Limb (tissue), 2 donors: ENCODE results near the gene ACP5.
A peak's percentile ranks its signal among the peaks of the same experiment; 100 is the strongest.
"Not testable (repeated sequence)": the region's sequence is repeated elsewhere in the genome, so short reads cannot be mapped to it uniquely, and the experiment has no call there.

ENCODE experiments used
- DNase-seq, 2 donors: peaks; one replicate each; pipeline ENCODE4 v3.0.0-alpha.2; 2016; ENCODE audit errors: extremely low spot score in 2 of 2

The ACP5 gene

DNA sequence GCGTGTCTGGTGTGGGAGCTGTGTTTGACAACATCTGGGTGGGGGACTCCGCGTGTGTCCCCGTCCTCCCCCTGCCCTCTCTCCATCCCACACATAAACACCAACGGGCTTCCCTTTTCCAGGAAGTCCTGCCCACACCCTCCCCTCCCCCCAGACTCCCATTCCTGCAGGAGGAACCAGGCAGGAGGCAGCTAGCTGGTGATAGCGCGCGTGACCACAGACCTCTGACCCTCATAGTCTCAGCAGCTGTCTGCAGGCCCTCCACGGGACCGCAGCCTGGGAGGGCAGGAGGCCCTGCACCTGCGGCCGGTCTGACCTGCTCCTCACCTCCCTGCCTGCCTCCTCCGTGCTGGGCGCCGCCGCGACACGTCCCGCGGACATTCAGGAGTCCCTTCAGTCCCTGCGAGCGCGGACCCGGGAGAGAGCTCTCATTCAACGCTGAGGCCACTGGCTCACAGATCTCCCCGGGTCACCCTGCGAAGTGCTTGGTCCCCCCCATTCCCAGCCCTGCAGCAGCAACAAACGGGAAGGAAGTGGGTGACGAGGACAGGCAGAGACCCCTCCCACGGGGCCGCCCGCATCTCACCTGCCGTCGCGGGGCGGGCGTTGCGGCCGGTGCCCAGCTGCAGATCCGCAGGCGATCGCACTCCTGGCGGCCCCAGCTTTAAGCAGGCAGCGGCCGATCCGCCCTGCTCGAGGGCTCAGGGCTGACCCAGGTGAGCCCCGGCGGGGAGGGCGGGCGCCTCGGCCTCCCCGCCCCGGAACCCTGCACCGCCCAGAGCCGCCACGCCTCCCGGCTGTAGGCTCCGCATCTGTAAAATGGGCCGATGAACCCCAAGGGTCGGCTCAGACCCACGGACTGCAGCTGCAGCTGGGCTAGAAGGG, 1.1 kb upstream of the ACP5 start:
- no peak for DNase-seq

GRCh38 chr19:11576227-11576626, 1.2 kb downstream of the ACP5 start:
- no peak for DNase-seq

GRCh38 chr19:11574689-11575088, 2.8 kb downstream of the ACP5 start:
- DNase-seq, result no peak

DNA sequence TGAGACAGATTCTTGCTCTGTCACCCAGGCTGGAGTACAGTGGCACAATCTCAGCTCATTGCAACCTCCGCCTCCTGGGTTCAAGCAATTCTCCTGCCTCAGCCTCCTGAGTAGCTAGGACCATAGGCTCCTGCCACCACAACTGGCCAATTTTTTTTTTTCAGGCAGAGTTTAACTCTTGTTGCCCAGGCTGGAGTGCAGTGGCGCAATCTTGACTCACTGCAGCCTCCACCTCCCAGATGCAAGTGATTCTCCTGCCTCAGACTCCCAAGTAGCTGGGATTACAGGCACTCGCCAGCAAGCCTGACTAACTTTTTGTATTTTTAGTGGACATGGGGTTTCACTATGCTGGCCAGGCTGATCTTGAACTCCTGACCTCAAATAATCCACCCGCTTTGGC, 3.7 kb downstream of the ACP5 start:
- not testable (repeated sequence) for DNase-seq

- not testable (repeated sequence) for DNase-seq
These were observed 4.1 kb downstream of the ACP5 start for GRCh38 chr19:11573354-11573753.

- DNase-seq, result no peak
These were observed 7.4 kb downstream of the ACP5 start for GRCh38 chr19:11570039-11570462.

GRCh38 chr19:11566164-11566563, 11.3 kb downstream of the ACP5 start:
- DNase-seq, result no peak

GRCh38 chr19:11565649-11565980, 11.8 kb downstream of the ACP5 start:
- DNase-seq, result not testable (repeated sequence)

- DNase-seq, result not testable (repeated sequence)
These were observed 13.2 kb downstream of the ACP5 start for GRCh38 chr19:11564082-11564807.

- DNase-seq, result no peak
These were observed 13.9 kb downstream of the ACP5 start for GRCh38 chr19:11563532-11563931.

- DNase-seq, result peak in 1 of 2 donors; percentile 50
These were observed 16.9 kb downstream of the ACP5 start for GRCh38 chr19:11560404-11561051.

DNA sequence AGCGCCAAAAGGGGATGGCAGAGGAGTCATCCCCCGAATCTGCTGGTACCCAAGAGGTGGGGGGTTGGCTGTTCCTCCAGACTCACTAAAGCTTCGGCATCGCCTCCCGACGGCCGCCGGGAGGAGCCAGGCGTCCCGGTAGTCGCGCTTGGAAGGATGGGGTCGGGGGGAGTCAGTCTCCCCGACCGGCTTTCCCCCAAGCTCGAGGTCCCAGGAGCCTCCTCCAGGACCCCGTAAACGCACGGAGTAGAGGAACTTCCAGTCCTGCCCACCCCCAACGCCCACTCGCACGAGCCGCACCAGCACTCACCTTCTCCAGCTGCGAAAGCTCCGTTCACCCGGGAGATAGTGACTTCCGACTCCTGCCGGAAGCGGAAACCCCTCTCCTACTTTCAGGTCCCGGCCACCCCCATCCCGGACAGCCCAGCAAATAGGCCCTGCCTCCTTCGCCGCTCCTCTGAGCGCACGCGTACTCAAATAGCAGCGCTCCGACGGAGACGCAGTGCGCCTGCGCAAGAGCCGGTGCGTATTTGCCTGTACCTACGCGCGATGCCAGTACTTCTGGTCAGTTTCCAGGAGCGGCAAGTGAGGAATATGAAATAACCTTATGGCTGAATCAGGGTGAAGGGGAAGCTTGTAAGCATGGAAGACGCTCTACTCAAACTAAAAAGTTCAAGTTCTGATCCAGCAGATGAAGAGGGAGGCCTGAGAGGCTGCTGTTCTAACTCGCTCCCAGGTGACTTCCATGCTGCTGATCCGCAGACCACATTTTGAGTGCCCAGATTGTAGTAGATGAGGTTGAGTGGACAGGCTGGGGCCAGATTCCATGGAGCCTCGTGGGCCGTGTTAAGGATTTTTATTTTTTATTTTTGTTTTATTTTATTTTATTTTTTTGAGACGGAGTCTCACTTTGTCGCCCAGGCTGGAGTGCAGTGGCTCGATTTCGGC, 18.3 kb downstream of the ACP5 start, which contains the start of gene ELOF1:
Gene ELOF1 (minus strand): TSS at position 350 of the 948 bp plus-strand sequence. CDS start 4,883 bp downstream, outside the sequence.
- peak; percentile 97 for DNase-seq

DNA sequence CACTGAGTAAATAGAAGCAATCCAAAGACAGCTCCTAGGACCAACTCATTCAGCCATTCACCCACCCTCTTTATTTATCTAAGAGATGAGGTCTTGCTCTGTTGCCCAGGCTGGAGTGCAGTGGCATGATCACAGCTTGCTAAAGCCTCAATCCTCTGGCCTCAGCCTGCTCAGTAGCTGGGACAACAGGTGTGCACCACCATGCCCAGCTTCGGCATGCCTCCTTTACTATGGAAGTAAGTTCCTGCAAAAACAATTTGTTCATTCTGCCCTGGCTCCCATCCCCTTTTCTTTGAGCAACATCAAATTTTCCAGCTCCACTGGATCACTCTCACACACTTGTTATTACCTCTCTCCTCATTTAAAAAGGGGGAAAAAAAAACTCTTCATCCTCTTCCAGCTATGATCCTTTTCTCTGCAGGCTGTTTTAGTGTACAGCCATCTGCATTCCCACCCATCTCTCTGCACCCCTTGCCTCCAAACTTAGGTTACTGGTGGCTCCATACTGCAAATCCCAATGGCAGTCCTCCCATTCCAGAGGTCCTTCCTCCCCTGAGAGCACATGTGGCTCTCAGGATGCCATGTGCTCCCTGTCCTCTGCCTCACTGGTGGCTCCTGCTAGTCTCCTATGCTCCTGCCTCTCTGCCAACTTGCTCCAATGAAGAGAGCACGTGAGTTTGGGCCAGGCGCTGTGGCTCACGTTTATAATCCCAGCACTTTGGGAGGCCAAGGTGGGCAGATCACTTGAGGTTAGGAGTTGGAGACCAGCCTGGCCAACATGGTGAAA, 20.6 kb downstream of the ACP5 start:
- DNase-seq, result no peak

GRCh38 chr19:11555246-11555645, 22.2 kb downstream of the ACP5 start:
- DNase-seq, result no peak

DNA sequence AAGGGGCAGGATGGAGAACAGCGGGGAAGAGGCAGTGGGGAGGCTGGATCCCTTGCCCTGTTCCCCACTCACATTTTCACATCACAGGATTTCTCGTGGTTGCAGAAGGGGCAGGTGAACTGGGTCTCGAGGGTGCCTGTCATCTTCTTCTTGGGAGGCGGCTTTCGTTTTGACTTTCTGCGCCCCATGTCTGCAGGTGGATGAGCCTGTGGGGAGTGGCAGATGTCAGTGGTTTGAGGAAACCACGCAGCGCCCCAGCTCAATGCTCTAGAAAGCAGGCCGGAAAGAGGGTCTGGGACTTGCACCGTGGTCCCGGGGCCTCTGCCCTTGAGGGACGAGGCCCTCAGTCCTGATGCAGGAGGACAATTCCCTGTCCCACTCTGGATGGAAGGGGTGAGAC, 23.3 kb downstream of the ACP5 start:
- DNase-seq, result no peak

DNA sequence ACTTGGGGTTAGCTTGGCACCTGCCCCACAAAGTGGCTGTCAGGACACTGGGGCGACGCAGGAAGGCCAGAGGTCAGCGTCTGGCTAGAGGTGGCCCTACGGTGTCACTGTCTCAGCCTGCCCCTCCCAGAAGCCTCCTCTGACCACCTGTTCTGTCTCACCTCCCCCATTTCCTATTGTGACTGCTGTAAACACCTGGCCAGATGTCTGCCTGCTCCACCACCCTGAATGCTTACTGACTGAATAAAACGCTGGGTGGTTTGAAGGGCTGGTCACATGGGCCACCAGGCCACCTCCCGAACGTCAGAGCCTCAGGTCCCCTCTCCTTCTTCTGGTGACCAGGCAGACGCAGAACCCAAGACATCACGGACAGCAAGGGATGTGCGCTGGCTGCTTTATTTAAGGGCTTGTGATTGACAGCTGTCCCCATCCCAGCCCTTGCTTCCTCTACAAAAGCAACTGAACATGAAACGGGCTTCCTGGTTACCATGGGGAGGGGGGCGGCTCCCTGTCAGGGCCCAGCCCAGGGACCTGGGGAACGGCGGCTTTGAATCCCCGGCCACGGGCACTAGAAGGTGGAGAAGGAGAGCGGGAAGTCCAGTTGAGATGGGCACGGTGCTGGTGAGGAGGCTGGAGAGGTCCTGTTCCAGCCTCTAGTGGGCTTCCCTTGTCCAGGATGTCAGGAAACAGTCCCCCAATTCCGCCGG, 24.6 kb downstream of the ACP5 start:
- no peak for DNase-seq

DNA sequence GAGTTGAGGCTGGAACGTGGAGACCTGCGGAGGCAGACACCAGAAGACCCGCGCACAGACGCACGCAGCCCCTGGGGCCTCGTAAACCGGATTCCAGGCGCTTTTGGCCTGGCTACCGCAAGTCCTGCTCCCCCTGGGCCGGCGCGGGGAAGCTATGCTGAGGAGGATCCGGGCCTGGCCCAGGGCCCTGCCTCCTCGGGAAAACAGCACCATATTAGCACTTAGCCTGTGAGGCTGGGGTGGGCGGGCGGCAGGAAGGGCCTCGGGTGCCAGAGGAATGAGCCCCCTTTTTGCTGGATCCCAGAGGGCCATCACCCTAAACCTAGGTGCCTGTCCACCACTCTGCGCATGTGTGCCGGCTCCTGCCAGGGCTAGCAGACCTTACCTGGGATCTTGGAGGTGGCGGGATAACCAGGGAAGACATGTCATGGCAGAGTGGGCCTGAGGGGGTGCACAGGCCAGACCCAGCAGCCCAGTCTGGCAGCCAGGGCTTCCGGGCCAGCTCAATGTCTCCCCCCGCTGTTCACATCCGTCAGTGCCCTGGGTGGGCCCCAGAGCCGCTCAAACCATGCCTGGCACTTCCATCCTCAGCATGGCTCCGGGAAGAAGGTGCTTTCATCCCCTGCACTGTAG, 25.7 kb downstream of the ACP5 start:
- DNase-seq, result no peak

DNA sequence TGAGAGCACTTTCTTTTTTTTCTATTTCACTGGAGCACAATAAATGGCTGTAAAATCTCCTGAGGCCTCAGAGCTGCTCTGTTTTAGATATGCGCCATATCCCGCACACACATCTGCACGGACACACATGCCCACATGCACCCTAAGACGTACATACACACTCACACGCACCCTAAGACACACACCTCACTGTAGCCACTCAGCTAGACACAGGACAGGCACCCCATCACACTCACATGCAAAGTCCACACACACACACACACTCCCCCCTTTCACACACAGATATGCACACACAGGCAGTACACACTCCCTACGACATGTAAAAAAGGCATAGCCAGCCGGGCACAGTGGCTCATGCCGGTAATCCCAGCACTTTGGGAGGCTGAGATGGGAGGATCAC, 27.2 kb downstream of the ACP5 start:
- DNase-seq, result no peak

GRCh38 chr19:11549386-11549953, 28.0 kb downstream of the ACP5 start:
- DNase-seq, result no peak
